Hepatocyte (in vitro differentiated cells): Measurements from ENCODE around the gene FAU. TPM values are rescaled to one million over a fixed set of nuclear protein-coding genes. Genes with fewer than 3 reads are reported as not detected.

ENCODE experiments used
- DNase-seq: peaks from one replicate; pipeline ENCODE4 v3.0.0-alpha.2; 2016; ENCODE audit warnings: low spot score
- H2AFZ ChIP-seq: fragments of 200-600 bp; sonication (generic); 2 replicates; pipeline ENCODE4 v1.6.0; 2016; ENCODE audit warnings: antibody characterized with exemption, mild to moderate bottlenecking
- H3K27ac ChIP-seq: fragments of 200-600 bp; sonication (generic); 2 replicates; pipeline ENCODE4 v1.5.1; 2016; ENCODE audit warnings: mild to moderate bottlenecking
- H3K27me3 ChIP-seq: fragments of 200-600 bp; sonication (generic); 2 replicates; pipeline ENCODE4 v1.6.1; 2016
- H3K36me3 ChIP-seq: fragments of 200-600 bp; sonication (generic); replicated peaks from 2 replicates; pipeline ENCODE4 v1.5.1; 2016; ENCODE audit warnings: low read depth; ENCODE audit not compliant: insufficient read depth
- H3K4me1 ChIP-seq: fragments of 200-600 bp; sonication (generic); 2 replicates; pipeline ENCODE4 v1.5.1; 2016; ENCODE audit warnings: mild to moderate bottlenecking, moderate library complexity; ENCODE audit not compliant: insufficient read depth
- H3K4me2 ChIP-seq: fragments of 200-600 bp; sonication (generic); 2 replicates; pipeline ENCODE4 v1.6.0; 2016
- H3K4me3 ChIP-seq: fragments of 200-600 bp; sonication (generic); 2 replicates; pipeline ENCODE4 v1.5.1; 2016; ENCODE audit warnings: mild to moderate bottlenecking
- H3K79me2 ChIP-seq: fragments of 200-600 bp; sonication (generic); 2 replicates; pipeline ENCODE4 v1.6.0; 2017; ENCODE audit warnings: mild to moderate bottlenecking
- H3K9me2 ChIP-seq: fragments of 200-600 bp; sonication (generic); replicated peaks from 2 replicates; pipeline ENCODE4 v1.6.0; 2017; ENCODE audit warnings: mild to moderate bottlenecking; ENCODE audit not compliant: insufficient read depth
- H3K9me3 ChIP-seq: fragments of 200-600 bp; sonication (generic); 2 replicates; pipeline ENCODE4 v1.5.1; 2016; ENCODE audit warnings: low read depth, mild to moderate bottlenecking
- H4K20me1 ChIP-seq: fragments of 200-600 bp; sonication (generic); 2 replicates; pipeline ENCODE4 v1.6.0; 2016; ENCODE audit warnings: mild to moderate bottlenecking; ENCODE audit not compliant: insufficient read depth, poor library complexity, severe bottlenecking
- CTCF ChIP-seq: fragments of 200-600 bp; sonication (generic); IDR thresholded peaks from 2 replicates; pipeline ENCODE4 v1.5.1; 2016; ENCODE audit warnings: antibody characterized with exemption, mild to moderate bottlenecking; ENCODE audit not compliant: poor library complexity
- EZH2 ChIP-seq: fragments of 200-600 bp; sonication (generic); IDR thresholded peaks from 2 replicates; pipeline ENCODE4 v1.6.1; 2016; ENCODE audit warnings: antibody characterized with exemption, mild to moderate bottlenecking, borderline replicate concordance
- EZH2phosphoT487 ChIP-seq: fragments of 200-600 bp; sonication (generic); IDR thresholded peaks from one replicate; pipeline ENCODE4 v1.6.1; 2018; ENCODE audit warnings: antibody characterized with exemption, mild to moderate bottlenecking, low read depth, moderate library complexity; ENCODE audit not compliant: unreplicated experiment, severe bottlenecking
- WGBS: methylation state at CpG from one replicate; pipeline ENCODE4 v1.1.6; 2016; ENCODE audit warnings: low lambda C conversion rate; ENCODE audit errors: missing lambda C conversion rate; 5-methylcytosine and 5-hydroxymethylcytosine counted together
- polyA plus RNA-seq: library from polyadenylated mRNA; unstranded; fragments of >200 nt; fragmentation: Nextera tagmentation; extraction: Ambion mirVana; gene quantifications from 2 replicates; pipeline ENCODE4 v1.2.1, GENCODE V29; 2016
- total RNA-seq: library from RNA; depleted of rRNA; stranded (reverse); fragments of >200 nt; gene quantifications from 2 replicates; pipeline ENCODE4 v1.2.3, GENCODE V29; 2014

Gene FAU
- total and polyA plus RNA-seq, 2 experiments from 2014 or later, result 211 to 434 TPM

- Histone ChIP-seq H3K27me3 (no peaks in the 10 kb centered on the region), H3K36me3 (no peaks in the 10 kb centered on the region), H3K4me1 (peaks cover 8% of the 10 kb centered on the region), H2AFZ (no peak overlapping the region), H3K27ac (no peak overlapping the region), H3K9me2 (no peaks in the 10 kb centered on the region), H3K9me3 (no peaks in the 10 kb centered on the region), H3K4me3 (no peak overlapping the region), H3K79me2 (peaks cover 40% of the 10 kb centered on the region), H3K4me2 (no peak overlapping the region), H4K20me1 (peaks cover 4% of the 10 kb centered on the region)
- TF ChIP-seq EZH2phosphoT487 (no peak), EZH2 (no peak), CTCF (no peak)
- DNase-seq, result no peak
- 95% methylated on average over 15 of the region's 15 CpGs for WGBS
Measured at GRCh38 chr11:65128182-65129145, 6.5 kb upstream of the FAU start.

GRCh38 chr11:65127473-65128181, 5.7 kb upstream of the FAU start:
- Histone ChIP-seq H3K4me1 (peaks cover 6% of the 10 kb centered on the region), H3K36me3 (no peaks in the 10 kb centered on the region), H3K9me3 (no peaks in the 10 kb centered on the region), H3K4me3 (no peak overlapping the region), H3K27ac (no peak overlapping the region), H3K27me3 (no peaks in the 10 kb centered on the region), H3K79me2 (peaks cover 39% of the 10 kb centered on the region), H2AFZ (no peak overlapping the region), H3K9me2 (no peaks in the 10 kb centered on the region), H4K20me1 (peaks cover under 1% of the 10 kb centered on the region), H3K4me2 (no peak overlapping the region)
- no peak for DNase-seq
- TF ChIP-seq EZH2, result no peak
- TF ChIP-seq CTCF, result no peak
- TF ChIP-seq EZH2phosphoT487, result no peak
- WGBS, result 95% methylated on average over 10 of the region's 12 CpGs

GRCh38 chr11:65126624-65127274, 4.8 kb upstream of the FAU start:
- Histone ChIP-seq H4K20me1 (no peaks in the 10 kb centered on the region), H3K27me3 (no peaks in the 10 kb centered on the region), H2AFZ (no peak overlapping the region), H3K36me3 (no peaks in the 10 kb centered on the region), H3K79me2 (peaks cover 31% of the 10 kb centered on the region), H3K4me1 (peaks cover 4% of the 10 kb centered on the region), H3K9me2 (no peaks in the 10 kb centered on the region), H3K4me2 (no peak overlapping the region), H3K4me3 (no peak overlapping the region), H3K27ac (no peak overlapping the region), H3K9me3 (no peaks in the 10 kb centered on the region)
- TF ChIP-seq CTCF, result no peak
- no peak for TF ChIP-seq EZH2
- TF ChIP-seq EZH2phosphoT487, result no peak
- 90% methylated on average over 6 of the region's 6 CpGs for WGBS
- DNase-seq, result no peak
